Kidney (tissue), 14 donors: Measurements from ENCODE around the gene NSMCE1. TPM values are rescaled to one million over a fixed set of nuclear protein-coding genes. Genes with fewer than 3 reads are reported as not detected.
"Not testable (repeated sequence)": the region's sequence is repeated elsewhere in the genome, so short reads cannot be mapped to it uniquely, and the experiment has no call there.

Experiments
- DNase-seq, 5 donors: peaks; one replicate each; pipeline ENCODE4 v3.0.0-alpha.2; 2013 to 2020
- FAIRE-seq: peaks from 2 replicates; lab custom pipeline; 2012; peaks lifted over from hg19 to GRCh38; lab: Jason Lieb, UNC
- H3K27ac ChIP-seq, 2 donors: one replicate each; pipeline ENCODE4 v1.7.0; 2013; ENCODE audit warnings: low read depth in 2 of 2, low read length in 2 of 2, inconsistent platforms in 1 of 2
- H3K27me3 ChIP-seq: one replicate; pipeline ENCODE4 v1.7.1; 2013; ENCODE audit warnings: low read length, inconsistent platforms; ENCODE audit not compliant: control insufficient read depth, insufficient read depth
- H3K36me3 ChIP-seq, 3 donors: one replicate each; pipeline versions ENCODE4 v1.7.0 to v1.7.1; 2013; ENCODE audit warnings: low read length in 3 of 3, control low read depth in 1 of 3, inconsistent platforms in 1 of 3; ENCODE audit not compliant: insufficient read depth in 3 of 3, control insufficient read depth in 2 of 3
- H3K4me1 ChIP-seq, 3 donors: one replicate each; pipeline versions ENCODE4 v1.7.0 to v1.7.1; 2013; ENCODE audit warnings: low read length in 3 of 3, inconsistent platforms in 1 of 3, low read depth in 1 of 3; ENCODE audit not compliant: control insufficient read depth in 2 of 3, insufficient read depth in 2 of 3
- H3K4me3 ChIP-seq, 3 donors: one replicate each; pipeline versions ENCODE4 v1.7.0 to v1.8.1; 2013; ENCODE audit warnings: low read length in 3 of 3, control low read depth in 1 of 3, inconsistent platforms in 1 of 3
- H3K9ac ChIP-seq, 3 donors: one replicate each; pipeline versions ENCODE4 v1.7.0 to v1.7.1; 2013; ENCODE audit warnings: low read length in 3 of 3, control low read depth in 1 of 3, inconsistent platforms in 1 of 3
- H3K9me3 ChIP-seq, 3 donors: one replicate each; pipeline versions ENCODE4 v1.7.0 to v1.7.1; 2013; ENCODE audit warnings: low read length in 3 of 3, control low read depth in 1 of 3, inconsistent platforms in 1 of 3; ENCODE audit not compliant: control insufficient read depth in 2 of 3, insufficient read depth in 1 of 3
- intact Hi-C: fragments of 100-400 bp; cut with DNase I; formaldehyde crosslinking; loops from one replicate; pipeline ENCODE4 v1.11.1; 2022
- polyA plus RNA-seq: library from polyadenylated mRNA; stranded (reverse); fragments of 350-450 nt; fragmentation: Illumina TruSeq; extraction: RNeasy Lipid Tissue Mini Kit (QIAGEN cat#74804); gene quantifications from one replicate; pipeline ENCODE4 v1.2.3, GENCODE V29; 2014; ENCODE audit warnings: low read depth, low replicate concordance; ENCODE audit not compliant: insufficient read depth
- total RNA-seq: library from RNA; stranded (reverse); fragmentation: NEBNext Ultra II Directional; extraction: Animal tissue kit (Norgen Biotek cat#: 25700); gene quantifications from one replicate; pipeline ENCODE4 v1.2.1, GENCODE V29; 2021
- TF ChIP-seq, protein P1 (sequence below): IDR thresholded peaks from 3 replicates; pipeline ENCODE4 v1.5.1; 2012; ENCODE audit warnings: mild to moderate bottlenecking, moderate library complexity, borderline replicate concordance; ENCODE audit not compliant: insufficient read depth; ENCODE audit errors: extremely low read depth
- donor health status: control.
- donor health status: control.
- donor health status: control.
- donor health status: control.
- donor health status: control.
- donor health status: DM: yes; HTN: yes; CAD: no.
- donor health status: Normal renal cell carcinoma (clear cell type).

NSMCE1 gene
- total and polyA plus RNA-seq, 2 donors from 2014 or later: 72.1 to 145 TPM

DNA sequence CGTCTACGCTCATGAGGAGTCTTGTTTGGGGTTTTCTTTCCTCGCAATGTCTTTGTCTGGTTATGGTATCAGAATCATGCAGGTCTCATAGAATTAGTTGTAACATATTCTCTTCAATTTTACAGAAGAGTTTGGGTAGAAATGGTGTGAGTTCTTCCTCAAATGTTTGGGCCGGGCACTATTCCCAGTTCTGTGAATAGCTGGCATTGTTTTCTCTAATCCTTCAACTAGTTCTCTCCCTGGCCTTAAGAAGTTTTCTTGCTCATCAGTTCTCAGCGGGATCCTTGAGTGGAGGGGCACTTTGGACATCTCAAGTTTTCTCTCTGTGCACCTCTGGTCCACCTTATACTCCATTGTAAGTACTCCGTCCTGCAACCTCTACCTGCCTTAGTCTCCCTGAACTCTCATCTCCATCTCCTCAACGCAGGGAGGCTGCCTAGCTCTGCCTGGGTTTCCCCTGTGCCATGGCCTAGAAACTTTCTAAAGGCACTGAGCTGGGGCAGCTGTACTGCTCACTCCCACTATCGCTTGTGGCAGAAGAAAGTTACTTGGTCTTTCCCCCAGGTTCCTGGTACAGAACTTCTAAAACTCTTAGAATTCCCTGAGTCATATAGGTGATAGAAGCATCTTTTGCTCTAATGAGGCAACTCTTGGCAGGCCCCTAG, 16.9 kb downstream of the NSMCE1 start:
- H3K27ac ChIP-seq: no peak overlapping the region
- TF ChIP-seq, protein P1, sequence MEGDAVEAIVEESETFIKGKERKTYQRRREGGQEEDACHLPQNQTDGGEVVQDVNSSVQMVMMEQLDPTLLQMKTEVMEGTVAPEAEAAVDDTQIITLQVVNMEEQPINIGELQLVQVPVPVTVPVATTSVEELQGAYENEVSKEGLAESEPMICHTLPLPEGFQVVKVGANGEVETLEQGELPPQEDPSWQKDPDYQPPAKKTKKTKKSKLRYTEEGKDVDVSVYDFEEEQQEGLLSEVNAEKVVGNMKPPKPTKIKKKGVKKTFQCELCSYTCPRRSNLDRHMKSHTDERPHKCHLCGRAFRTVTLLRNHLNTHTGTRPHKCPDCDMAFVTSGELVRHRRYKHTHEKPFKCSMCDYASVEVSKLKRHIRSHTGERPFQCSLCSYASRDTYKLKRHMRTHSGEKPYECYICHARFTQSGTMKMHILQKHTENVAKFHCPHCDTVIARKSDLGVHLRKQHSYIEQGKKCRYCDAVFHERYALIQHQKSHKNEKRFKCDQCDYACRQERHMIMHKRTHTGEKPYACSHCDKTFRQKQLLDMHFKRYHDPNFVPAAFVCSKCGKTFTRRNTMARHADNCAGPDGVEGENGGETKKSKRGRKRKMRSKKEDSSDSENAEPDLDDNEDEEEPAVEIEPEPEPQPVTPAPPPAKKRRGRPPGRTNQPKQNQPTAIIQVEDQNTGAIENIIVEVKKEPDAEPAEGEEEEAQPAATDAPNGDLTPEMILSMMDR: no peak
- intact Hi-C loops: no loop called here
- H3K4me1 ChIP-seq: peaks cover 0 to 4% (median 0%) of the 10 kb centered on the region in 3 donors
- H3K4me3 ChIP-seq: no peak overlapping the region
- DNase-seq (no peak), FAIRE-seq (no peak)
- no peaks in the 10 kb centered on the region for H3K9me3 ChIP-seq
- no peak overlapping the region for H3K9ac ChIP-seq
- H3K27me3 ChIP-seq: no peaks in the 10 kb centered on the region
- peaks cover 4 to 17% (median 4%) of the 10 kb centered on the region in 3 donors for H3K36me3 ChIP-seq

DNA sequence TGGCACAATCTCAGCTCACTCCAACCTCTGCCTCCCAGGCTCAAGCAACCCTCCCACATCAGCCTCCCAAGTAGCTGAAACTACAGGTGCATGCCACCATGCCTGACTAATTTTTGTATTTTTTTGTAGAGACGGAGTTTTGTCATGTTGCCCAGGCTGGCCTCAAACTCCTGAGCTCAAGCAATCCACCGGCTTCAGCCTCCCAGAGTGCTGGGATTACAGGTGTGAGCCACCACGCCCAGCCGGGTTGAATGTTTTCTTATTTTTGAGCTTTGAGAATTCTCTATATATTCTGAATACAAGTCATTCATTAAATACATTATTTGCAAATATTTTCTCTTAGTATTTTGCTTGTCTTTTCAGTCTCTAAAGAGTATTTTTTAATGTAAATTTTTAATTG, 19.7 kb downstream of the NSMCE1 start:
- intact Hi-C loops: loop anchor here (10.0 kb wide), 1 partner anchor 76 kb away; no protein-coding TSS in a partner anchor
- not testable (repeated sequence) for H3K27me3 ChIP-seq, H3K9me3 ChIP-seq, DNase-seq, H3K27ac ChIP-seq, H3K36me3 ChIP-seq, FAIRE-seq, H3K4me3 ChIP-seq, H3K9ac ChIP-seq
- H3K4me1 ChIP-seq: peaks cover 0 to 19% (median 13%) of the 10 kb centered on the region in 3 donors

DNA sequence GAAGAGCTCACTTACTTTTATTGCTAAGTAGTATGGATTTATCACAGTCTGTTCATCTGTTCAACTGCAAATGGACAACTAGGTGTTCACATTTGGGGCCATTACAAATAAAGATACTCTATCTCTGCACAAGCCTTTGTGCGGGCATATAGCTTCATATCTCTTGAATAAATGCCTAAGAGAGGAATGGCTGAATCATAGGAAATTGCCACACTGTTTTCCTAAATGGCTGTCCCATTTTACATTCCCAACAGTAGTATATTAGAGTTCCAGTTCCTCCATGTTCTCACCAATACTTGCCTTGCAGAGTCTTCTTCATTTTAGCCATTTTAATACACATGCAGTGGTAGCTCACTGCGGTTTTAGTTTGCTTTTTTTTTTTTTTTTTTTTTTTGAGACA, 20.5 kb downstream of the NSMCE1 start:
- Histone ChIP-seq H3K27ac (no peak overlapping the region), H3K27me3 (no peaks in the 10 kb centered on the region), H3K9ac (no peak overlapping the region), H3K4me1 (peaks cover 3 to 26% (median 21%) of the 10 kb centered on the region in 3 donors), H3K4me3 (no peak overlapping the region), H3K9me3 (no peaks in the 10 kb centered on the region), H3K36me3 (peaks cover 0 to under 1% (median 0%) of the 10 kb centered on the region in 3 donors)
- TF ChIP-seq, protein P1: no peak
- intact Hi-C loops: loop anchor here (10.0 kb wide), 1 partner anchor 77 kb away; no protein-coding TSS in a partner anchor
- FAIRE-seq (no peak), DNase-seq (no peak)

DNA sequence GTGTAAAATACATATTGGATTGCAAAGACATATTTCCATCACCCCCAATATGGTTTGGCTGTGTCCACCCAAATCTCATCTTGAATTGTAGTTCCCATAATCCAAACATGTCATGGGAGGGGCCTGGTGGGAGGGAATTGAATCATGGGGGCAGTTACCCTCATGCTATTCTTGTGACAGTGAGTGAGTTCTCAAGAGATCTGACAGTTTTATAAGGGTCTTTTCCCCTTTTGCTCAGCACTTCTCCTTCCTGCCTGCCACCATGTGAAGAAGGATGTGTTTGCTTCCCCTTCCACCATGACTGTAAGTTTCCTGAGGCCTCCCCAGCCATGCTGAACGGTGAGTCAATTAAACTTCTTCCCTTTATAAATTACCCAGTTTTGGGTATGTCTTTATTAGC, 21.5 kb downstream of the NSMCE1 start:
- not testable (repeated sequence) for DNase-seq, H3K27me3 ChIP-seq, H3K36me3 ChIP-seq, H3K9ac ChIP-seq, FAIRE-seq, H3K27ac ChIP-seq, H3K4me3 ChIP-seq, H3K9me3 ChIP-seq
- intact Hi-C loops: loop anchor here (10.0 kb wide), 1 partner anchor 78 kb away; no protein-coding TSS in a partner anchor
- H3K4me1 ChIP-seq: peaks cover 3 to 32% (median 28%) of the 10 kb centered on the region in 3 donors
